ENCODE measurements around the gene RUNDC3A. TPM values are rescaled to one million over a fixed set of nuclear protein-coding genes. Genes with fewer than 3 reads are reported as not detected.
"Not testable (repeated sequence)": the region's sequence is repeated elsewhere in the genome, so short reads cannot be mapped to it uniquely, and the experiment has no call there.

The RUNDC3A gene
- total and polyA plus RNA-seq, 7 donors, result 0.09 to 0.39 (median 0.16) TPM; not detected in 3

DNA sequence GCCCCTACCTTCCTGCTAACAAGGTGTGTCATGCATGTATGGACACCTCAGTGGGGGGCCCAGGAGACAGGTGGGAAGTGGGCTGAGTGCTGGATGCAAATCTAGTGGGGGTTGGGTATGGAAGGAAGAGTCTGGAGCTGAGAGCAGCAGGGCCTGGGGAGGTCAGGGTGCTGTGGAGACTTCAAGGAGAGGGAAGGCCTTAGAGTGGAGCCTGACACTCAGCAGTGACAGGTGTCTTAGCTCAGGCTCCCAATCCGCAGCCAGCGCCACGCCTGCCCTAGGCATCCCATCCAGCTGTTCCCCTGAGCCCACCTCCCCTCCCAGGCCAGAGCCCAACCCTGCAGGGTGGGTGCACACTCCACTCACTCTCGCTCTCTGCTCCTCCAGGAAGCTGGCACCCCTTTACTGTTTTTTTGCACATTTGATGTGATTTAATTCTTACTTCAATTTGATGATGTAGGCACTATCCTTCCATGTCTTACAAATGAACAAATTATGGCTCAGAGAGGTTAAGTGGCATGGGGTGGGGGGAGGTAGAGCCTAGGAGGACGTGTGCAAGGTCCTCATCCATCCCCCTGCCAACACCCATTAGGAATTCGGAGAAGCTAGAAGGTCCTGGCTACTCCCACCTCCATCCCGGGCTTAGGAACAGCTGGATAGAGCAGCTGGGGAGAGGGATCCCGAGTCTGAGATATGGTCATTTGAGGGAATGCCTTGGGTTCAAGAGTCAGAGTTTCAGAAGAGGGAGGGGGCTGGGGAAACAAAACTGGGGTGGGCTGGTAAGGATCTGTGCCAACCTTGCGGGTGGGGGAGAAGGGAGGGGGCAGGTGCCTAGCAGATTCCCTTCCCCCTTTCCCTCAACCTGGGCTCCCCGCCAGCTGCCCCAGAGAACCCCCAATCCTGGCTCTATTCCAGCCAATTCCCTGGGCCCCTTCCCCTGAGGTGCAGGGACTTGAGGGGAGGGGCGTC is 53.2 kb downstream of the RUNDC3A start:
- ATAC-seq (no peak), DNase-seq (no peak)
- no peak overlapping the region for H3K4me3 ChIP-seq
- peaks cover 4% of the 10 kb centered on the region for H3K4me1 ChIP-seq
- H3K36me3 ChIP-seq (ENCODE audit: insufficient read depth in 1 of 2, low read depth in 1 of 2), result no peaks in the 10 kb centered on the region
- no peak overlapping the region for H3K27ac ChIP-seq
- intact Hi-C loops (cut with DNase I), result no loop called here
- TF ChIP-seq, protein P1, sequence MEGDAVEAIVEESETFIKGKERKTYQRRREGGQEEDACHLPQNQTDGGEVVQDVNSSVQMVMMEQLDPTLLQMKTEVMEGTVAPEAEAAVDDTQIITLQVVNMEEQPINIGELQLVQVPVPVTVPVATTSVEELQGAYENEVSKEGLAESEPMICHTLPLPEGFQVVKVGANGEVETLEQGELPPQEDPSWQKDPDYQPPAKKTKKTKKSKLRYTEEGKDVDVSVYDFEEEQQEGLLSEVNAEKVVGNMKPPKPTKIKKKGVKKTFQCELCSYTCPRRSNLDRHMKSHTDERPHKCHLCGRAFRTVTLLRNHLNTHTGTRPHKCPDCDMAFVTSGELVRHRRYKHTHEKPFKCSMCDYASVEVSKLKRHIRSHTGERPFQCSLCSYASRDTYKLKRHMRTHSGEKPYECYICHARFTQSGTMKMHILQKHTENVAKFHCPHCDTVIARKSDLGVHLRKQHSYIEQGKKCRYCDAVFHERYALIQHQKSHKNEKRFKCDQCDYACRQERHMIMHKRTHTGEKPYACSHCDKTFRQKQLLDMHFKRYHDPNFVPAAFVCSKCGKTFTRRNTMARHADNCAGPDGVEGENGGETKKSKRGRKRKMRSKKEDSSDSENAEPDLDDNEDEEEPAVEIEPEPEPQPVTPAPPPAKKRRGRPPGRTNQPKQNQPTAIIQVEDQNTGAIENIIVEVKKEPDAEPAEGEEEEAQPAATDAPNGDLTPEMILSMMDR (IDR thresholded peaks at IDR 0.05), result no peak
- WGBS, 3 donors, result 42 to 56% (median 52%) methylated on average over 9 to 11 of the region's 11 CpGs
- H3K9me3 ChIP-seq, result no peaks in the 10 kb centered on the region
- H3K27me3 ChIP-seq (ENCODE audit: insufficient read depth in 3 of 3, low read length in 2 of 3), result peaks cover 0 to 11% (median 2%) of the 10 kb centered on the region in 3 donors

DNA sequence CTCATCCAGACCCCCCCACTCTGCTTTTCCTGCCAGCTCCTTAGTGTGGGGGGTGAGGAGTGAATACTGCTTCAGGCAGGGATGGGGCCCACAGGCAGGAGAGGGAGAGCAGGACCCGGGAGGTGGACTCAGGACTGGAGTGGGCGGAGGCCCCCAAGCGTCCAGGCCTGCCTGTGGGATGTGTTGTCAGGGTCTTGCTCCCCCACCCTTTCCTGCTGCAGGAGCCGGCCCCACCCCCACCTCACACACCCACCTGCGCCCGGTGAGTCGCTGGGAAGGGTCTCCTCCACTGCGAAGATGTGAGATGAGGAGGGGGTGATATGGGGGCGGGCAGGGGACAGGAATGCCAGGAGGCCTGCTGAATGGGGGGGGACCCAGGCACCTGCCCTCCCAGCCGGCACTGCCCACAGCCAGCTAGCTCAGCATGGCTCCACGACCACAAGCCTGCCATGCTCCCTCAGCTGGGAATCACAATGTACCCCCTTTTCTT is 54.1 kb downstream of the RUNDC3A start:
- ATAC-seq, result no peak
- Histone ChIP-seq H3K27me3 (ENCODE audit: insufficient read depth in 3 of 3, low read length in 2 of 3) (peaks cover 0 to 11% (median 2%) of the 10 kb centered on the region in 3 donors), H3K36me3 (ENCODE audit: insufficient read depth in 1 of 2, low read depth in 1 of 2) (no peaks in the 10 kb centered on the region), H3K4me1 (peaks cover 4% of the 10 kb centered on the region), H3K9me3 (no peaks in the 10 kb centered on the region), H3K4me3 (peak overlapping the region; percentile 71), H3K27ac (no peak overlapping the region)
- TF ChIP-seq, protein P1 (IDR thresholded peaks at IDR 0.05), result no peak
- intact Hi-C loops (cut with DNase I), result no loop called here
- DNase-seq, result no peak
- 24 to 37% (median 26%) methylated on average over 7 to 11 of the region's 11 CpGs for WGBS, 3 donors

DNA sequence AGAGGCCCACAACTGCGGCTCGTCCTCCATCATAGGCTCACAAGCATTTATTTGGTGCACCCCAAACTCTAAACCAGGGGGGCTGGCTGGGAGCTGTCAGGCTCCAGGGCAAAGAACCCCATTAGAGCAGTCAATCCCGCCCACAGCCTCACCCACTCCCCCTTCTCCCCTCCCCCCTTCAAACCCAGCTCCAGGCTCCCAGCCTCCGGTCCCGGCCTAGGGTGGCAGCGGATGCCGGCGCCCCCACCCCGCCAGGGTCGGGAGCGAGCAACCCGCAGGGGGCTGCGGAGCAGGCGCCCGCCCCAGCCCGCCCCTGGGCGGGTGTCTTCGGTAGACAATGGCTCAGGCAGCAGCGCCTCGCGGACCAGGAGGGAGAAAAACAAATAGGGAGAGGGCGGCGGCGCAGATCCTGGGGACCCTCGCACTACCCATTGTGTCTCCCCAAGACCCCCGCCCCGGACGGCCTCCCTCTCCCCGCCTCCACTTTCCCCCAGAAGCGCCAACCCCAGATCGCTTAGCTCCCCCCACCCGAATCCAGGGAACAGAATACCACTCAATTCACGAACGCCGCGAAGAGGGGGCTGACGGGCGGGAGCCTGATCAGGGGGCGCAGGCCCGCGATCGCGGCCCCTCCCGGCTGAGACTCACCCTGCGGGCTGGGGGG is 54.7 kb downstream of the RUNDC3A start:
- 1 to 4% (median 2%) methylated on average over 28 to 45 of the region's 45 CpGs for WGBS, 3 donors
- Histone ChIP-seq H3K27me3 (ENCODE audit: insufficient read depth in 3 of 3, low read length in 2 of 3) (peaks cover 0 to 11% (median 2%) of the 10 kb centered on the region in 3 donors), H3K4me1 (peaks cover 4% of the 10 kb centered on the region), H3K27ac (no peak overlapping the region), H3K9me3 (no peaks in the 10 kb centered on the region), H3K4me3 (peak overlapping the region; percentile 71), H3K36me3 (ENCODE audit: insufficient read depth in 1 of 2, low read depth in 1 of 2) (no peaks in the 10 kb centered on the region)
- peak in 2 of 4 donors; percentile 29 to 31 for ATAC-seq
- intact Hi-C loops (cut with DNase I), result no loop called here
- no peak for DNase-seq
- TF ChIP-seq, protein P1 (IDR thresholded peaks at IDR 0.05), result no peak

DNA sequence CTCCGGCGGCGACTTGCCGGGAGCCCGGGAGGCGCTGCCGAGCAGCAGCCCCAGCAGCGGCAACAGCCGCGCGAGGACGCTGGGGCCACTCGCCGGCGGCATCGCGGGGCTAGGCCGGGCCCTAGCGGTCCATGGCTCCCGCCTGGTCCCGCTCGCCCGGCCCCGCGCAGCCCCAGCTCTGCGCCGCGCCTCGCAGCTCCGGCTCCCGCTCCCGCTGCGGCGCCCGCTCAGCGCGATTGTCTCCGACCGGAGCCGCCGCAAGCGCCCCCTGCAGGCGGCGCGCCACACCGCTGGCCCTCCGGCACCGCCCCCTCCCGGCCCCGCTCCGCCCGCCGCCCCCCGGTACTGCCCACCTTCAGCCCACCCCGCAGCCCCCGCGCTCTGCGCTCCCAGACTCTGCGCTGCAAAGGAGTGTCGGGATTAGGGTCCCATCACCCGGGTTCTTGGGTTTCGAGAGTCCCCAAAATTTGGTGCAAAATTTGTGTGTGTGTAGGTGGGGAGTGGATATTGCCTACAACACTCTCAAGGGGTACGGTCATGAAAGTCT is 55.3 kb downstream of the RUNDC3A start, which contains the start of gene FAM171A2:
FAM171A2 (minus strand) TSS at position 241 of the 547 bp plus-strand sequence; CDS start at position 102, 139 bp downstream.
- TF ChIP-seq, protein P1 (IDR thresholded peaks at IDR 0.05), result peak; percentile 88
- H3K27ac ChIP-seq, result no peak within 1 kb of the TSS
- DNase-seq (peak; percentile 63 to 81), ATAC-seq (peak; percentile 82 to 92 (median 87))
- H3K36me3 ChIP-seq (ENCODE audit: insufficient read depth in 1 of 2, low read depth in 1 of 2), result no peaks in the 10 kb centered on the region
- H3K27me3 ChIP-seq (ENCODE audit: insufficient read depth in 3 of 3, low read length in 2 of 3), result peaks cover 0 to 11% (median 2%) of the 10 kb centered on the region in 3 donors
- WGBS, 3 donors, result 0 to 1% (median 1%) methylated on average over 25 to 63 of the region's 63 CpGs
- H3K4me1 ChIP-seq, result peaks cover 4% of the 10 kb centered on the region
- H3K4me3 ChIP-seq, result peak within 1 kb of the TSS; percentile 71
- intact Hi-C loops (cut with DNase I), result no loop called here
- H3K9me3 ChIP-seq, result no peaks in the 10 kb centered on the region

DNA sequence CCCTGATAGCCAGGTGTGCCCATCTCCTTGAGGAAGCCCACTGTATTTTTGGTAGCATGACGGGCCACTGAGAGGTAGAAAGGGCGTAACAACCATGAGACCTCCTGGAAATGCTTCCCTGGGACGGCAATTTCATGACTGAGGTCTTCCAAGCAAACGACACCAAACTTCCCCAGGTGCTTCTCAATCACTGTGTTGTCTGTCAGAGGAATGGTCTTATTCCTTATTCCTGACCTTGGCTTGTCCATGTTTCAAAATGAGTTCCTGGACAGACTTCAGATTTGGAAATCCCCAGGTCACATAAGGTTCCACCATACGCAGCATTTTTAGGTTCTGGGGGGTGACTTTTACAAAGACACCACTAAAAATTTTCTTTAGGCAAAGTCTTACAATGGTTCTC is 56.6 kb downstream of the RUNDC3A start:
- H3K4me3 ChIP-seq; H3K36me3 ChIP-seq (ENCODE audit: insufficient read depth in 1 of 2, low read depth in 1 of 2); ATAC-seq; H3K4me1 ChIP-seq; H3K27ac ChIP-seq; intact Hi-C loops (cut with DNase I); DNase-seq; H3K9me3 ChIP-seq: not testable (repeated sequence)
- WGBS, 3 donors, result 85 to 93% (median 86%) methylated on average over 5 of the region's 5 CpGs
- H3K27me3 ChIP-seq (ENCODE audit: insufficient read depth in 3 of 3, low read length in 2 of 3), result peaks cover 0 to 13% (median 2%) of the 10 kb centered on the region in 3 donors

Measured in psoas muscle (tissue), 8 donors.